HEK293 (cell line): Measurements from ENCODE around the gene HILPDA.

Source experiments
- KLF7 ChIP-seq: fragments of 450-650 bp; formaldehyde crosslinking; IDR thresholded peaks from 2 replicates; pipeline ENCODE4 v1.5.1; 2016; ENCODE audit warnings: missing biosample characterization, missing genetic modification characterization, borderline replicate concordance
- MEIS1 ChIP-seq: sonication (generic); formaldehyde crosslinking; IDR thresholded peaks from 2 replicates; pipeline ENCODE4 v1.8.1; 2022; ENCODE audit warnings: missing genetic modification reagents, mild to moderate bottlenecking, borderline replicate concordance
- OSR2 ChIP-seq: fragments of 450-650 bp; formaldehyde crosslinking; IDR thresholded peaks from 2 replicates; pipeline ENCODE4 v1.5.1; 2016; ENCODE audit warnings: missing biosample characterization, missing genetic modification characterization
- SETDB1 ChIP-seq: IDR thresholded peaks from one replicate; pipeline ENCODE4 v1.6.1; 2017; ENCODE audit warnings: mild to moderate bottlenecking, low read length, moderate library complexity, mixed read lengths; ENCODE audit not compliant: insufficient read length
- WT1 ChIP-seq: fragments of 450-650 bp; formaldehyde crosslinking; IDR thresholded peaks from 2 replicates; pipeline ENCODE4 v1.5.1; 2016; ENCODE audit warnings: missing biosample characterization, missing genetic modification characterization
- YY2 ChIP-seq: fragments of 450-650 bp; formaldehyde crosslinking; IDR thresholded peaks from 2 replicates; pipeline ENCODE4 v1.5.1; 2016; ENCODE audit warnings: missing biosample characterization, missing genetic modification characterization
- ZBTB8A ChIP-seq: fragments of 450-650 bp; formaldehyde crosslinking; IDR thresholded peaks from 2 replicates; pipeline ENCODE4 v1.5.1; 2016; ENCODE audit warnings: missing biosample characterization, missing genetic modification characterization
- ZFP41 ChIP-seq: fragments of 450-650 bp; formaldehyde crosslinking; IDR thresholded peaks from 2 replicates; pipeline ENCODE4 v1.5.1; 2016; ENCODE audit warnings: missing biosample characterization, missing genetic modification characterization, borderline replicate concordance
- ZIC2 ChIP-seq: fragments of 450-650 bp; formaldehyde crosslinking; IDR thresholded peaks from 2 replicates; pipeline ENCODE4 v1.5.1; 2016; ENCODE audit warnings: missing biosample characterization, missing genetic modification characterization
- ZNF138 ChIP-seq: fragments of 450-650 bp; formaldehyde crosslinking; IDR thresholded peaks from 2 replicates; pipeline ENCODE4 v1.5.1; 2016; ENCODE audit warnings: missing biosample characterization, missing genetic modification characterization, borderline replicate concordance
- ZNF146 ChIP-seq: fragments of 450-650 bp; formaldehyde crosslinking; IDR thresholded peaks from 2 replicates; pipeline ENCODE4 v1.5.1; 2016; ENCODE audit warnings: missing biosample characterization, missing genetic modification characterization
- ZNF155 ChIP-seq: fragments of 450-650 bp; formaldehyde crosslinking; IDR thresholded peaks from 2 replicates; pipeline ENCODE4 v1.5.1; 2016; ENCODE audit warnings: missing biosample characterization, missing genetic modification characterization
- ZNF23 ChIP-seq: fragments of 450-650 bp; formaldehyde crosslinking; IDR thresholded peaks from 2 replicates; pipeline ENCODE4 v1.5.1; 2016; ENCODE audit warnings: missing biosample characterization, missing genetic modification characterization, borderline replicate concordance
- ZNF266 ChIP-seq: fragments of 450-650 bp; formaldehyde crosslinking; IDR thresholded peaks from 2 replicates; pipeline ENCODE4 v1.5.1; 2016; ENCODE audit warnings: missing biosample characterization, missing genetic modification characterization, low read depth
- ZNF292 ChIP-seq: fragments of 450-650 bp; formaldehyde crosslinking; IDR thresholded peaks from 2 replicates; pipeline ENCODE4 v1.5.1; 2016; ENCODE audit warnings: low read depth, missing biosample characterization, missing genetic modification characterization, borderline replicate concordance
- ZNF350 ChIP-seq: fragments of 450-650 bp; formaldehyde crosslinking; IDR thresholded peaks from 2 replicates; pipeline ENCODE4 v1.5.0; 2017; ENCODE audit warnings: missing biosample characterization, mild to moderate bottlenecking, missing genetic modification characterization
- ZNF423 ChIP-seq: fragments of 450-650 bp; formaldehyde crosslinking; IDR thresholded peaks from 2 replicates; pipeline ENCODE4 v1.5.1; 2016; ENCODE audit warnings: missing biosample characterization, missing genetic modification characterization
- ZNF426 ChIP-seq: fragments of 450-650 bp; formaldehyde crosslinking; IDR thresholded peaks from 2 replicates; pipeline ENCODE4 v1.5.1; 2017; ENCODE audit warnings: missing biosample characterization, missing genetic modification characterization, mild to moderate bottlenecking, inconsistent platforms, moderate library complexity
- ZNF48 ChIP-seq: fragments of 450-650 bp; formaldehyde crosslinking; IDR thresholded peaks from 2 replicates; pipeline ENCODE4 v1.5.1; 2016; ENCODE audit warnings: missing biosample characterization, missing genetic modification characterization
- ZNF510 ChIP-seq: fragments of 450-650 bp; formaldehyde crosslinking; IDR thresholded peaks from 2 replicates; pipeline ENCODE4 v1.5.1; 2018; ENCODE audit warnings: mild to moderate bottlenecking, missing genetic modification characterization, missing biosample characterization; ENCODE audit not compliant: insufficient replicate concordance
- ZNF530 ChIP-seq: fragments of 450-650 bp; formaldehyde crosslinking; IDR thresholded peaks from 2 replicates; pipeline ENCODE4 v1.5.1; 2016; ENCODE audit warnings: low read depth, missing biosample characterization, missing genetic modification characterization
- ZNF660 ChIP-seq: fragments of 450-650 bp; IDR thresholded peaks from 2 replicates; pipeline ENCODE4 v1.5.1; 2018; ENCODE audit warnings: missing biosample characterization, mild to moderate bottlenecking, missing genetic modification characterization
- ZNF747 ChIP-seq: fragments of 450-650 bp; formaldehyde crosslinking; IDR thresholded peaks from 2 replicates; pipeline ENCODE4 v1.5.1; 2016; ENCODE audit warnings: missing biosample characterization, missing genetic modification characterization
- ZNF776 ChIP-seq: fragments of 450-650 bp; formaldehyde crosslinking; IDR thresholded peaks from 2 replicates; pipeline ENCODE4 v1.5.0; 2017; ENCODE audit warnings: missing biosample characterization, missing genetic modification characterization, borderline replicate concordance
- ZNF791 ChIP-seq: fragments of 450-650 bp; formaldehyde crosslinking; IDR thresholded peaks from 2 replicates; pipeline ENCODE4 v1.5.1; 2016; ENCODE audit warnings: missing biosample characterization, missing genetic modification characterization
- ZSCAN16 ChIP-seq: fragments of 450-650 bp; formaldehyde crosslinking; IDR thresholded peaks from 2 replicates; pipeline ENCODE4 v1.5.1; 2016; ENCODE audit warnings: missing biosample characterization, missing genetic modification characterization
- ZSCAN30 ChIP-seq: fragments of 450-650 bp; IDR thresholded peaks from 2 replicates; pipeline ENCODE4 v1.5.1; 2018; ENCODE audit warnings: missing biosample characterization, mild to moderate bottlenecking, missing genetic modification characterization, moderate library complexity
- TF ChIP-seq, protein P1 (sequence below): fragments of 450-650 bp; formaldehyde crosslinking; IDR thresholded peaks from 2 replicates; pipeline ENCODE4 v1.5.1; 2017; ENCODE audit warnings: missing biosample characterization, missing genetic modification characterization
- TF ChIP-seq, protein P2 (sequence below): fragments of 450-650 bp; formaldehyde crosslinking; IDR thresholded peaks from 2 replicates; pipeline ENCODE4 v1.5.1; 2016; ENCODE audit warnings: missing biosample characterization, missing genetic modification characterization
- TF ChIP-seq, protein P3 (sequence below): fragments of 450-650 bp; formaldehyde crosslinking; IDR thresholded peaks from 2 replicates; pipeline ENCODE4 v1.5.1; 2017; ENCODE audit warnings: missing biosample characterization, missing genetic modification characterization
- TF ChIP-seq, protein P4 (sequence below): fragments of 450-650 bp; formaldehyde crosslinking; IDR thresholded peaks from 2 replicates; pipeline ENCODE4 v1.5.1; 2016; ENCODE audit warnings: missing biosample characterization, missing genetic modification characterization
- TF ChIP-seq, protein P5 (sequence below): fragments of 450-650 bp; formaldehyde crosslinking; IDR thresholded peaks from 2 replicates; pipeline ENCODE4 v1.5.1; 2016; ENCODE audit warnings: missing biosample characterization, missing genetic modification characterization

Gene HILPDA

DNA sequence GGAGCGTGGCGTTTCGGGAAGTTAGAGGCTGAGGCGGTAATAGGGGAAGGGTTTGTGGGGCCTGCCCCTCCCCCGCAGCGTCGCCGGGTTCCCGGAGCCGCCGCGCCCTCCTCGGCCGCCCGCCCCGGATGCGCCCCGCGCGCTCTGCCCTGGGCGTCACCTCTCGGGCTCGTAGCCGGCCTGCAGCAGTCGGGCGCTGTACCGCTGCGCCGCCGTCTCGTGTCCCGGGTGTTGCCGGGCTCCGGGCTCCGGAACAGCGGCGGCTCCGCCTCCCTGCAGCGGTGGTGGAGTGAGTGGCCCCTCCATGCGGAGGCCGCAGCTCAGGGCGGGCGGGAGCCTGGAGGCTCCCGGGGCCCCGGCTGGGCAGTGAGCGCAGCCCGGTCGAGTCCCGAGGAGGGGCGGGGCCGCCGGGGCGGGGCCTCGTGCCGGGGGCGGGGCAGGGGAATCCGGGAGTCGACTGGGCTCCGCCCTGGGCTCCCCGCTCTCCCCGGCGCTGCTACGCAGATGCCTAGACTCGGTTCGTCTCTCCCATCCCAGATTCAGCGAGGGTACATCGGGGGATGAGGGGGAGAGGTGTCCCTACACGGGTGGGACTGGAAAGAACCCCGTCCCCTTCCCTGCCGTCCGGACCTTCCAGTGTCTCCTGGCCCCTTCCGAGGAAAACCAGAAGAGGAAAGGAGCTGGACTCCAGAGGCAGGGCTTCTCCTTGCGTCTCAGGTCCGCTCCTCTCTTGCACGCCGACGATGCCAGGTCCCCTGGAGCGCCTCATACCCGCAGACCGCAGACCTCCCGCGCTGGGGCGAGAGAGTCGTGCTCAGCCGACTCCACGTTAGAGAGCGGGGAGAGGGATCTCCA, 45.9 kb upstream of the HILPDA start, which contains the start of gene IMPDH1 (continued):
- TF ChIP-seq ZNF530 (tag by site-specific recombination) (no peak), ZSCAN16 (no peak), ZNF138 (tag by site-specific recombination) (no peak), ZIC2 (tag by site-specific recombination) (peak; percentile 65), ZNF510 (tag by site-specific recombination) (no peak), KLF7 (tag by site-specific recombination) (peak; percentile 7; the same call in 1 of the 2 replicates), MEIS1 (no peak), ZNF292 (no peak), ZNF266 (tag by site-specific recombination) (no peak), ZNF350 (no peak), OSR2 (tag by site-specific recombination) (peak; percentile 10; the same call in 1 of the 2 replicates), SETDB1 (no peak), ZBTB8A (tag by site-specific recombination) (peak; percentile 99), ZNF791 (tag by site-specific recombination) (no peak), ZNF776 (tag by site-specific recombination) (no peak), YY2 (tag by site-specific recombination) (no peak), ZNF146 (tag by site-specific recombination) (no peak), ZNF155 (tag by site-specific recombination) (no peak), ZNF660 (peak; percentile 40), ZNF747 (no peak), ZNF423 (tag by site-specific recombination) (peak; percentile 85), ZNF23 (tag by site-specific recombination) (no peak), WT1 (tag by site-specific recombination) (peak; percentile 51), ZFP41 (no peak), ZNF426 (tag by site-specific recombination) (no peak), ZSCAN30 (tag by site-specific recombination) (peak; percentile 86), ZNF48 (no peak)
- TF ChIP-seq, protein P1, sequence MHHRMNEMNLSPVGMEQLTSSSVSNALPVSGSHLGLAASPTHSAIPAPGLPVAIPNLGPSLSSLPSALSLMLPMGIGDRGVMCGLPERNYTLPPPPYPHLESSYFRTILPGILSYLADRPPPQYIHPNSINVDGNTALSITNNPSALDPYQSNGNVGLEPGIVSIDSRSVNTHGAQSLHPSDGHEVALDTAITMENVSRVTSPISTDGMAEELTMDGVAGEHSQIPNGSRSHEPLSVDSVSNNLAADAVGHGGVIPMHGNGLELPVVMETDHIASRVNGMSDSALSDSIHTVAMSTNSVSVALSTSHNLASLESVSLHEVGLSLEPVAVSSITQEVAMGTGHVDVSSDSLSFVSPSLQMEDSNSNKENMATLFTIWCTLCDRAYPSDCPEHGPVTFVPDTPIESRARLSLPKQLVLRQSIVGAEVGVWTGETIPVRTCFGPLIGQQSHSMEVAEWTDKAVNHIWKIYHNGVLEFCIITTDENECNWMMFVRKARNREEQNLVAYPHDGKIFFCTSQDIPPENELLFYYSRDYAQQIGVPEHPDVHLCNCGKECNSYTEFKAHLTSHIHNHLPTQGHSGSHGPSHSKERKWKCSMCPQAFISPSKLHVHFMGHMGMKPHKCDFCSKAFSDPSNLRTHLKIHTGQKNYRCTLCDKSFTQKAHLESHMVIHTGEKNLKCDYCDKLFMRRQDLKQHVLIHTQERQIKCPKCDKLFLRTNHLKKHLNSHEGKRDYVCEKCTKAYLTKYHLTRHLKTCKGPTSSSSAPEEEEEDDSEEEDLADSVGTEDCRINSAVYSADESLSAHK (tag by site-specific recombination): no peak; the same call in 1 of the 2 replicates
- TF ChIP-seq, protein P2, sequence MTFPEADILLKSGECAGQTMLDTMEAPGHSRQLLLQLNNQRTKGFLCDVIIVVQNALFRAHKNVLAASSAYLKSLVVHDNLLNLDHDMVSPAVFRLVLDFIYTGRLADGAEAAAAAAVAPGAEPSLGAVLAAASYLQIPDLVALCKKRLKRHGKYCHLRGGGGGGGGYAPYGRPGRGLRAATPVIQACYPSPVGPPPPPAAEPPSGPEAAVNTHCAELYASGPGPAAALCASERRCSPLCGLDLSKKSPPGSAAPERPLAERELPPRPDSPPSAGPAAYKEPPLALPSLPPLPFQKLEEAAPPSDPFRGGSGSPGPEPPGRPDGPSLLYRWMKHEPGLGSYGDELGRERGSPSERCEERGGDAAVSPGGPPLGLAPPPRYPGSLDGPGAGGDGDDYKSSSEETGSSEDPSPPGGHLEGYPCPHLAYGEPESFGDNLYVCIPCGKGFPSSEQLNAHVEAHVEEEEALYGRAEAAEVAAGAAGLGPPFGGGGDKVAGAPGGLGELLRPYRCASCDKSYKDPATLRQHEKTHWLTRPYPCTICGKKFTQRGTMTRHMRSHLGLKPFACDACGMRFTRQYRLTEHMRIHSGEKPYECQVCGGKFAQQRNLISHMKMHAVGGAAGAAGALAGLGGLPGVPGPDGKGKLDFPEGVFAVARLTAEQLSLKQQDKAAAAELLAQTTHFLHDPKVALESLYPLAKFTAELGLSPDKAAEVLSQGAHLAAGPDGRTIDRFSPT (tag by site-specific recombination): 0 out of 2 replicates have a peak, but pooled peaks have one; percentile 52
- TF ChIP-seq, protein P3, sequence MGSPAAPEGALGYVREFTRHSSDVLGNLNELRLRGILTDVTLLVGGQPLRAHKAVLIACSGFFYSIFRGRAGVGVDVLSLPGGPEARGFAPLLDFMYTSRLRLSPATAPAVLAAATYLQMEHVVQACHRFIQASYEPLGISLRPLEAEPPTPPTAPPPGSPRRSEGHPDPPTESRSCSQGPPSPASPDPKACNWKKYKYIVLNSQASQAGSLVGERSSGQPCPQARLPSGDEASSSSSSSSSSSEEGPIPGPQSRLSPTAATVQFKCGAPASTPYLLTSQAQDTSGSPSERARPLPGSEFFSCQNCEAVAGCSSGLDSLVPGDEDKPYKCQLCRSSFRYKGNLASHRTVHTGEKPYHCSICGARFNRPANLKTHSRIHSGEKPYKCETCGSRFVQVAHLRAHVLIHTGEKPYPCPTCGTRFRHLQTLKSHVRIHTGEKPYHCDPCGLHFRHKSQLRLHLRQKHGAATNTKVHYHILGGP (tag by site-specific recombination): no peak
- TF ChIP-seq, protein P4, sequence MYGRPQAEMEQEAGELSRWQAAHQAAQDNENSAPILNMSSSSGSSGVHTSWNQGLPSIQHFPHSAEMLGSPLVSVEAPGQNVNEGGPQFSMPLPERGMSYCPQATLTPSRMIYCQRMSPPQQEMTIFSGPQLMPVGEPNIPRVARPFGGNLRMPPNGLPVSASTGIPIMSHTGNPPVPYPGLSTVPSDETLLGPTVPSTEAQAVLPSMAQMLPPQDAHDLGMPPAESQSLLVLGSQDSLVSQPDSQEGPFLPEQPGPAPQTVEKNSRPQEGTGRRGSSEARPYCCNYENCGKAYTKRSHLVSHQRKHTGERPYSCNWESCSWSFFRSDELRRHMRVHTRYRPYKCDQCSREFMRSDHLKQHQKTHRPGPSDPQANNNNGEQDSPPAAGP (tag by site-specific recombination): peak; percentile 70; the same call in 1 of the 2 replicates
- TF ChIP-seq, protein P5, sequence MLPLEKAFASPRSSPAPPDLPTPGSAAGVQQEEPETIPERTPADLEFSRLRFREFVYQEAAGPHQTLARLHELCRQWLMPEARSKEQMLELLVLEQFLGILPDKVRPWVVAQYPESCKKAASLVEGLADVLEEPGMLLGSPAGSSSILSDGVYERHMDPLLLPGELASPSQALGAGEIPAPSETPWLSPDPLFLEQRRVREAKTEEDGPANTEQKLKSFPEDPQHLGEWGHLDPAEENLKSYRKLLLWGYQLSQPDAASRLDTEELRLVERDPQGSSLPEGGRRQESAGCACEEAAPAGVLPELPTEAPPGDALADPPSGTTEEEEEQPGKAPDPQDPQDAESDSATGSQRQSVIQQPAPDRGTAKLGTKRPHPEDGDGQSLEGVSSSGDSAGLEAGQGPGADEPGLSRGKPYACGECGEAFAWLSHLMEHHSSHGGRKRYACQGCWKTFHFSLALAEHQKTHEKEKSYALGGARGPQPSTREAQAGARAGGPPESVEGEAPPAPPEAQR: no peak
